SK-N-SH (cell line): ENCODE data around the gene NRG3. TPM values are rescaled to one million over a fixed set of nuclear protein-coding genes. Genes with fewer than 3 reads are reported as not detected.

Source experiments
- CTCF ChIA-PET: fragments of 300-600, 350-600 bp; formaldehyde crosslinking; extraction: SDS; loops from one replicate; lab custom pipeline; 2021; lab: Yijun Ruan, JAX
- POLR2A ChIA-PET: fragments of 350-600 bp; sonication (Branson Sonifier 250); formaldehyde crosslinking; extraction: SDS; loops from one replicate; lab custom pipeline; 2020; ENCODE audit warnings: antibody characterized with exemption, inconsistent platforms; lab: Yijun Ruan, JAX
- DNase-seq: peaks from one replicate; pipeline ENCODE4 v3.0.0; 2012
- H2AFZ ChIP-seq: fragments of 200-600 bp; sonication (generic); 2 replicates; pipeline ENCODE4 v1.8.1; 2016; ENCODE audit warnings: antibody characterized with exemption, mild to moderate bottlenecking, low read depth
- H3F3A ChIP-seq: fragments of 200-600 bp; sonication (generic); replicated peaks from 2 replicates; pipeline ENCODE3; 2016; ENCODE audit warnings: antibody characterized with exemption, mild to moderate bottlenecking; ENCODE audit not compliant: insufficient read depth
- H3K27ac ChIP-seq, 2 experiments: fragments of 200-500 bp in 1 of 2; fragments of 200-600 bp in 1 of 2; sonication (Bioruptor generic) in 1 of 2; sonication (generic), shearing (Covaris generic) in 1 of 2; 2 replicates each; pipeline versions ENCODE4 v1.5.1 to v1.6.1; 2014 to 2016; ENCODE audit warnings: low read depth in 2 of 2, inconsistent platforms in 1 of 2, low read length in 1 of 2, mild to moderate bottlenecking in 1 of 2, mixed read lengths in 1 of 2
- H3K27me3 ChIP-seq: fragments of 200-600 bp; sonication (generic), shearing (Covaris generic); 2 replicates; pipeline ENCODE4 v1.6.1; 2016; ENCODE audit warnings: mixed run types; ENCODE audit not compliant: insufficient read depth
- H3K36me3 ChIP-seq, 2 experiments: fragments of 200-500 bp in 1 of 2; fragments of 200-600 bp in 1 of 2; sonication (Bioruptor generic) in 1 of 2; sonication (generic) in 1 of 2; replicated peaks in 1 of 2; 2 replicates each; pipeline versions ENCODE3 to v1.5.1; 2014 to 2016; ENCODE audit warnings: low read length in 1 of 2, mild to moderate bottlenecking in 1 of 2; ENCODE audit not compliant: insufficient read depth in 2 of 2, control insufficient read depth in 1 of 2
- H3K4me1 ChIP-seq, 2 experiments: fragments of 200-500 bp in 1 of 2; fragments of 200-600 bp in 1 of 2; sonication (Bioruptor generic) in 1 of 2; sonication (generic), shearing (Covaris generic) in 1 of 2; 2 replicates each; pipeline versions ENCODE4 v1.5.1 to v1.6.1; 2014 to 2016; ENCODE audit warnings: low read depth in 1 of 2, low read length in 1 of 2, mixed run types in 1 of 2; ENCODE audit not compliant: insufficient read depth in 2 of 2, control insufficient read depth in 1 of 2
- H3K4me2 ChIP-seq: fragments of 200-600 bp; sonication (generic), shearing (Covaris generic); 2 replicates; pipeline ENCODE4 v1.6.1; 2017; ENCODE audit warnings: mixed run types
- H3K4me3 ChIP-seq, 2 experiments: fragments of 200-500 bp in 1 of 2; fragments of 200-600 bp in 1 of 2; sonication (Bioruptor generic) in 1 of 2; sonication (generic), shearing (Covaris generic) in 1 of 2; 2 replicates each; pipeline versions ENCODE4 v1.5.1 to v1.8.1; 2014 to 2016; ENCODE audit warnings: low read depth in 2 of 2, inconsistent platforms in 1 of 2, low read length in 1 of 2, mild to moderate bottlenecking in 1 of 2, mixed read lengths in 1 of 2, moderate library complexity in 1 of 2
- H3K79me2 ChIP-seq: fragments of 200-600 bp; sonication (generic); 2 replicates; pipeline ENCODE4 v1.8.1; 2017; ENCODE audit warnings: mild to moderate bottlenecking; ENCODE audit not compliant: insufficient read depth
- H3K9ac ChIP-seq: fragments of 200-600 bp; sonication (generic); 2 replicates; pipeline ENCODE4 v1.6.1; 2017; ENCODE audit warnings: mixed run types
- H3K9me2 ChIP-seq: fragments of 200-600 bp; sonication (generic); 2 replicates; pipeline ENCODE4 v1.6.1; 2017; ENCODE audit warnings: mixed run types
- H3K9me3 ChIP-seq: fragments of 200-600 bp; sonication (generic); 2 replicates; pipeline ENCODE4 v1.6.1; 2017; ENCODE audit warnings: mixed run types, mild to moderate bottlenecking, moderate library complexity
- H4K20me1 ChIP-seq: fragments of 200-600 bp; sonication (generic); 2 replicates; pipeline ENCODE4 v1.6.1; 2017; ENCODE audit warnings: mild to moderate bottlenecking, mixed run types; ENCODE audit not compliant: insufficient read depth
- EP300 ChIP-seq, 2 experiments: IDR thresholded peaks; 2 replicates each; pipeline versions ENCODE4 v1.4.0 to v1.6.1; 2012; ENCODE audit warnings: borderline replicate concordance in 1 of 2, low read depth in 1 of 2, low read length in 1 of 2
- FOSL2 ChIP-seq: IDR thresholded peaks from 2 replicates; pipeline ENCODE4 v1.4.0; 2012; ENCODE audit warnings: low read depth, mild to moderate bottlenecking, moderate library complexity, borderline replicate concordance
- MXI1 ChIP-seq: IDR thresholded peaks from 2 replicates; pipeline ENCODE4 v1.6.1; 2012; ENCODE audit warnings: mild to moderate bottlenecking, low read depth, low read length, improper control_type of control experiment
- RAD21 ChIP-seq: IDR thresholded peaks from 2 replicates; pipeline ENCODE4 v1.6.1; 2012; ENCODE audit warnings: mild to moderate bottlenecking, low read length
- SMC3 ChIP-seq: IDR thresholded peaks from 2 replicates; pipeline ENCODE4 v1.6.1; 2012; ENCODE audit warnings: low read depth, low read length, improper control_type of control experiment
- TAF1 ChIP-seq: IDR thresholded peaks from 2 replicates; pipeline ENCODE4 v1.6.1; 2012; ENCODE audit warnings: low read depth, mild to moderate bottlenecking, low read length, moderate library complexity, borderline replicate concordance
- TCF12 ChIP-seq: IDR thresholded peaks from 2 replicates; pipeline ENCODE4 v1.4.0; 2012
- WGBS: methylation state at CpG from one replicate; pipeline ENCODE4 v1.1.6; 2017; ENCODE audit warnings: low lambda C conversion rate; 5-methylcytosine and 5-hydroxymethylcytosine counted together
- polyA plus RNA-seq, 3 experiments: library from polyadenylated mRNA; depleted of rRNA; stranded (reverse); fragments of >200 nt; gene quantifications; 2 replicates each; pipeline ENCODE4 v1.2.3, GENCODE V29; 2012
- TF ChIP-seq, protein P1 (sequence below): IDR thresholded peaks from 2 replicates; pipeline ENCODE4 v1.4.0; 2012; ENCODE audit warnings: low read depth, borderline replicate concordance
- TF ChIP-seq, protein P2 (sequence below): fragments of 200-600 bp; sonication (generic); IDR thresholded peaks from 2 replicates; pipeline ENCODE4 v1.6.1; 2017; ENCODE audit warnings: antibody characterized with exemption, mild to moderate bottlenecking, moderate library complexity
- TF ChIP-seq, protein P3 (sequence below): IDR thresholded peaks from 2 replicates; pipeline ENCODE4 v1.4.0; 2012; ENCODE audit warnings: low read depth, borderline replicate concordance
- TF ChIP-seq, protein P4 (sequence below): IDR thresholded peaks from 2 replicates; pipeline ENCODE4; 2012
- TF ChIP-seq, protein P5 (sequence below): fragments of 150-350 bp; IDR thresholded peaks from 2 replicates; pipeline ENCODE4 v1.6.1; 2017; ENCODE audit warnings: antibody characterized with exemption, low read length, low read depth, borderline replicate concordance
- TF ChIP-seq, protein P6 (sequence below): IDR thresholded peaks from 2 replicates; pipeline ENCODE4 v1.6.1; 2012; ENCODE audit warnings: mild to moderate bottlenecking, low read depth, low read length, moderate library complexity

Gene NRG3
- polyA plus RNA-seq, 1 of the 3 experiments (the other 2 are of a cell fraction), result 0.03 TPM

DNA sequence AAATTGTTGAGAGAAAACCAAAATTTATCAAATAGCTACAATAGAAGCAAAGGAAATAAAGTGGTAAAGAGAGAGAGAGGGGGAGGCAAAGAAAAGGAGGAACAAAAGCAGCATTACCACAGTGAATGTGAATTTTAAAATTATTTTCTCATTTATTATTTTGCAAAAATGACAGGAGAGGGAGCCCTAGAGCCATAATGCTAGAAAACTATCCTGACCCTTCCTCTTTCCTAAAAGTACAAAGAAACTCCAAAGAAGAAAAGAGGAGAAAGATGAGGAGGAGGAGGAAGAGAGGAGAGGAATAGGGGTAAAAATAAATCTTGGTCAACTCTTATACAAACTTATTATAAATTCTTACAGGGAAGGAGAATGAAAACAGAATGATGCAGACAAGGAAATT is 921.5 kb downstream of the NRG3 start:
- no peaks in the 10 kb centered on the region for H3K9me2 ChIP-seq
- H3K27ac ChIP-seq, result no peak overlapping the region
- CTCF ChIA-PET, result interaction anchor here (0.6 to 3.9 kb wide), 27 partner anchors 9 to 1301 kb away, joined by 3 to 59 read pairs (median 3); no protein-coding TSS in a partner anchor
- DNase-seq, result peak; percentile 9
- no peaks in the 10 kb centered on the region for H3K27me3 ChIP-seq
- no peak overlapping the region for H3K4me2 ChIP-seq
- POLR2A ChIA-PET, result no interaction called here
- peaks cover 3 to 4% of the 10 kb centered on the region in 2 experiments; a peak in 2 of 4 replicates for H3K4me1 ChIP-seq
- no peak overlapping the region; a peak in 1 of 4 replicates for H3K4me3 ChIP-seq
- H3F3A ChIP-seq, result no peaks in the 10 kb centered on the region
- no peak overlapping the region for H3K9ac ChIP-seq
- no peaks in the 10 kb centered on the region for H3K36me3 ChIP-seq
- no peaks in the 10 kb centered on the region for H3K79me2 ChIP-seq
- TF ChIP-seq, protein P1, sequence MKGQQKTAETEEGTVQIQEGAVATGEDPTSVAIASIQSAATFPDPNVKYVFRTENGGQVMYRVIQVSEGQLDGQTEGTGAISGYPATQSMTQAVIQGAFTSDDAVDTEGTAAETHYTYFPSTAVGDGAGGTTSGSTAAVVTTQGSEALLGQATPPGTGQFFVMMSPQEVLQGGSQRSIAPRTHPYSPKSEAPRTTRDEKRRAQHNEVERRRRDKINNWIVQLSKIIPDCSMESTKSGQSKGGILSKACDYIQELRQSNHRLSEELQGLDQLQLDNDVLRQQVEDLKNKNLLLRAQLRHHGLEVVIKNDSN, result no peak
- TF ChIP-seq RAD21 (peak; percentile 88), SMC3 (peak; percentile 77)
- TF ChIP-seq, protein P2, sequence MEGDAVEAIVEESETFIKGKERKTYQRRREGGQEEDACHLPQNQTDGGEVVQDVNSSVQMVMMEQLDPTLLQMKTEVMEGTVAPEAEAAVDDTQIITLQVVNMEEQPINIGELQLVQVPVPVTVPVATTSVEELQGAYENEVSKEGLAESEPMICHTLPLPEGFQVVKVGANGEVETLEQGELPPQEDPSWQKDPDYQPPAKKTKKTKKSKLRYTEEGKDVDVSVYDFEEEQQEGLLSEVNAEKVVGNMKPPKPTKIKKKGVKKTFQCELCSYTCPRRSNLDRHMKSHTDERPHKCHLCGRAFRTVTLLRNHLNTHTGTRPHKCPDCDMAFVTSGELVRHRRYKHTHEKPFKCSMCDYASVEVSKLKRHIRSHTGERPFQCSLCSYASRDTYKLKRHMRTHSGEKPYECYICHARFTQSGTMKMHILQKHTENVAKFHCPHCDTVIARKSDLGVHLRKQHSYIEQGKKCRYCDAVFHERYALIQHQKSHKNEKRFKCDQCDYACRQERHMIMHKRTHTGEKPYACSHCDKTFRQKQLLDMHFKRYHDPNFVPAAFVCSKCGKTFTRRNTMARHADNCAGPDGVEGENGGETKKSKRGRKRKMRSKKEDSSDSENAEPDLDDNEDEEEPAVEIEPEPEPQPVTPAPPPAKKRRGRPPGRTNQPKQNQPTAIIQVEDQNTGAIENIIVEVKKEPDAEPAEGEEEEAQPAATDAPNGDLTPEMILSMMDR, result peak; percentile 76
- TF ChIP-seq, all 33 proteins: peak for 3
- H2AFZ ChIP-seq, result peak overlapping the region; percentile 86
- no peaks in the 10 kb centered on the region for H4K20me1 ChIP-seq
- H3K9me3 ChIP-seq, result no peaks in the 10 kb centered on the region

DNA sequence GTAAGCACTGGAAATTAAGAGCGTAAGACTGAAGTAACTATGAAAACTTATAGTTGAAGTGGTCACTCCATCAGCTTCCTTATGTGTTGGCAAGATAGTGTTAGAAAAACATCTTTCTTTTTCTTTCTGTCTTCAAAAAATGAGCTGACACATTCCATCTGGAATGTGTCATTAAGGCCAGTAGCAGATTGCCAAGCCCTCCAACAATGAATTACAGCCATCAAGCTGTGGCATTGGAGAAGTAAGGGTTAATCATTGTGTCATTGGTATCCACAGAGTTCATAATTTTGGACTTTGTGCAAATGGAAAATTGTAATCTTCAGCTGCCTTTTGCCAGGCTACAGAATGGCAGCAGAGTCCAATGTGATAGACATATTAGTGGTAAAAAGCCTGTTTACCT is 926.3 kb downstream of the NRG3 start:
- Histone ChIP-seq H3K4me2 (no peak overlapping the region), H3K9me3 (no peaks in the 10 kb centered on the region), H3K4me1 (peaks cover 2% of the 10 kb centered on the region in 2 experiments; a peak in 2 of 4 replicates), H3K36me3 (no peaks in the 10 kb centered on the region), H2AFZ (no peak overlapping the region), H3K27me3 (no peaks in the 10 kb centered on the region), H3K27ac (no peak overlapping the region), H4K20me1 (no peaks in the 10 kb centered on the region), H3K79me2 (no peaks in the 10 kb centered on the region), H3K4me3 (no peak overlapping the region), H3F3A (no peaks in the 10 kb centered on the region), H3K9ac (no peak overlapping the region), H3K9me2 (no peaks in the 10 kb centered on the region)
- WGBS, result 94% methylated on average over 1 of the region's 1 CpG
- DNase-seq, result no peak
- POLR2A ChIA-PET, result no interaction called here
- TF ChIP-seq, protein P3, sequence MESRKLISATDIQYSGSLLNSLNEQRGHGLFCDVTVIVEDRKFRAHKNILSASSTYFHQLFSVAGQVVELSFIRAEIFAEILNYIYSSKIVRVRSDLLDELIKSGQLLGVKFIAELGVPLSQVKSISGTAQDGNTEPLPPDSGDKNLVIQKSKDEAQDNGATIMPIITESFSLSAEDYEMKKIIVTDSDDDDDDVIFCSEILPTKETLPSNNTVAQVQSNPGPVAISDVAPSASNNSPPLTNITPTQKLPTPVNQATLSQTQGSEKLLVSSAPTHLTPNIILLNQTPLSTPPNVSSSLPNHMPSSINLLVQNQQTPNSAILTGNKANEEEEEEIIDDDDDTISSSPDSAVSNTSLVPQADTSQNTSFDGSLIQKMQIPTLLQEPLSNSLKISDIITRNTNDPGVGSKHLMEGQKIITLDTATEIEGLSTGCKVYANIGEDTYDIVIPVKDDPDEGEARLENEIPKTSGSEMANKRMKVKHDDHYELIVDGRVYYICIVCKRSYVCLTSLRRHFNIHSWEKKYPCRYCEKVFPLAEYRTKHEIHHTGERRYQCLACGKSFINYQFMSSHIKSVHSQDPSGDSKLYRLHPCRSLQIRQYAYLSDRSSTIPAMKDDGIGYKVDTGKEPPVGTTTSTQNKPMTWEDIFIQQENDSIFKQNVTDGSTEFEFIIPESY, result no peak
- TF ChIP-seq TCF12 (0 out of 2 replicates have a peak, but pooled peaks have one; percentile 19), MXI1 (no peak), TAF1 (no peak), FOSL2 (0 out of 2 replicates have a peak, but pooled peaks have one; percentile 7), EP300 (IDR thresholded peaks at IDR 0.05; ENCODE audit: borderline replicate concordance in 1 of 2, low read depth in 1 of 2, low read length in 1 of 2) (peak in 1 of 2 experiments; percentile 14; a peak in 1 of 4 replicates)
- TF ChIP-seq, protein P4, sequence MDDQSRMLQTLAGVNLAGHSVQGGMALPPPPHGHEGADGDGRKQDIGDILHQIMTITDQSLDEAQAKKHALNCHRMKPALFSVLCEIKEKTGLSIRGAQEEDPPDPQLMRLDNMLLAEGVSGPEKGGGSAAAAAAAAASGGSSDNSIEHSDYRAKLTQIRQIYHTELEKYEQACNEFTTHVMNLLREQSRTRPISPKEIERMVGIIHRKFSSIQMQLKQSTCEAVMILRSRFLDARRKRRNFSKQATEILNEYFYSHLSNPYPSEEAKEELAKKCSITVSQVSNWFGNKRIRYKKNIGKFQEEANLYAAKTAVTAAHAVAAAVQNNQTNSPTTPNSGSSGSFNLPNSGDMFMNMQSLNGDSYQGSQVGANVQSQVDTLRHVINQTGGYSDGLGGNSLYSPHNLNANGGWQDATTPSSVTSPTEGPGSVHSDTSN, result peak; percentile 61
- TF ChIP-seq, protein P5, sequence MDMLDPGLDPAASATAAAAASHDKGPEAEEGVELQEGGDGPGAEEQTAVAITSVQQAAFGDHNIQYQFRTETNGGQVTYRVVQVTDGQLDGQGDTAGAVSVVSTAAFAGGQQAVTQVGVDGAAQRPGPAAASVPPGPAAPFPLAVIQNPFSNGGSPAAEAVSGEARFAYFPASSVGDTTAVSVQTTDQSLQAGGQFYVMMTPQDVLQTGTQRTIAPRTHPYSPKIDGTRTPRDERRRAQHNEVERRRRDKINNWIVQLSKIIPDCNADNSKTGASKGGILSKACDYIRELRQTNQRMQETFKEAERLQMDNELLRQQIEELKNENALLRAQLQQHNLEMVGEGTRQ, result no peak
- TF ChIP-seq, protein P6, sequence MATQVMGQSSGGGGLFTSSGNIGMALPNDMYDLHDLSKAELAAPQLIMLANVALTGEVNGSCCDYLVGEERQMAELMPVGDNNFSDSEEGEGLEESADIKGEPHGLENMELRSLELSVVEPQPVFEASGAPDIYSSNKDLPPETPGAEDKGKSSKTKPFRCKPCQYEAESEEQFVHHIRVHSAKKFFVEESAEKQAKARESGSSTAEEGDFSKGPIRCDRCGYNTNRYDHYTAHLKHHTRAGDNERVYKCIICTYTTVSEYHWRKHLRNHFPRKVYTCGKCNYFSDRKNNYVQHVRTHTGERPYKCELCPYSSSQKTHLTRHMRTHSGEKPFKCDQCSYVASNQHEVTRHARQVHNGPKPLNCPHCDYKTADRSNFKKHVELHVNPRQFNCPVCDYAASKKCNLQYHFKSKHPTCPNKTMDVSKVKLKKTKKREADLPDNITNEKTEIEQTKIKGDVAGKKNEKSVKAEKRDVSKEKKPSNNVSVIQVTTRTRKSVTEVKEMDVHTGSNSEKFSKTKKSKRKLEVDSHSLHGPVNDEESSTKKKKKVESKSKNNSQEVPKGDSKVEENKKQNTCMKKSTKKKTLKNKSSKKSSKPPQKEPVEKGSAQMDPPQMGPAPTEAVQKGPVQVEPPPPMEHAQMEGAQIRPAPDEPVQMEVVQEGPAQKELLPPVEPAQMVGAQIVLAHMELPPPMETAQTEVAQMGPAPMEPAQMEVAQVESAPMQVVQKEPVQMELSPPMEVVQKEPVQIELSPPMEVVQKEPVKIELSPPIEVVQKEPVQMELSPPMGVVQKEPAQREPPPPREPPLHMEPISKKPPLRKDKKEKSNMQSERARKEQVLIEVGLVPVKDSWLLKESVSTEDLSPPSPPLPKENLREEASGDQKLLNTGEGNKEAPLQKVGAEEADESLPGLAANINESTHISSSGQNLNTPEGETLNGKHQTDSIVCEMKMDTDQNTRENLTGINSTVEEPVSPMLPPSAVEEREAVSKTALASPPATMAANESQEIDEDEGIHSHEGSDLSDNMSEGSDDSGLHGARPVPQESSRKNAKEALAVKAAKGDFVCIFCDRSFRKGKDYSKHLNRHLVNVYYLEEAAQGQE, result no peak
- CTCF ChIA-PET, result interaction anchor here (1.0 to 1.2 kb wide), 2 partner anchors 1070 to 1086 kb away, joined by 3 to 6 read pairs; no protein-coding TSS in a partner anchor
